OCI-LY7 (cell line): Measurements from ENCODE around the gene GAMT. TPM values are rescaled to one million over a fixed set of nuclear protein-coding genes. Genes with fewer than 3 reads are reported as not detected.

Source experiments
- BruUV-seq: library from RNA; stranded (reverse); fragments of 400-500 nt; replicated peaks from 2 replicates; lab custom pipeline; 2021; lab: Mats Ljungman, UMichigan
- CTCF ChIA-PET: fragments of 300-600 bp; sonication (Branson Sonifier 250); formaldehyde crosslinking; loops from one replicate; lab custom pipeline; 2022; ENCODE audit warnings: antibody characterized with exemption; ENCODE audit not compliant: unreplicated experiment; lab: Charles Lee
- POLR2A ChIA-PET: fragments of 300-600 bp; sonication (Branson Sonifier 250); formaldehyde crosslinking; loops from one replicate; lab custom pipeline; 2022; ENCODE audit warnings: antibody characterized with exemption; lab: Charles Lee
- DNase-seq: peaks from one replicate; pipeline ENCODE4 v3.0.0-alpha.2; 2015; ENCODE audit warnings: low spot score
- H2AFZ ChIP-seq: fragments of 200-600 bp; sonication (generic), shearing (Covaris generic); 2 replicates; pipeline ENCODE4 v1.6.1; 2014; ENCODE audit warnings: mild to moderate bottlenecking, antibody characterized with exemption, low read length, moderate library complexity
- H3K27ac ChIP-seq: fragments of 200-600 bp; sonication (generic); 2 replicates; pipeline ENCODE4 v1.5.1; 2014; ENCODE audit warnings: mixed run types, low read depth, mild to moderate bottlenecking, moderate library complexity, low read length, inconsistent platforms; ENCODE audit not compliant: poor library complexity, severe bottlenecking
- H3K36me3 ChIP-seq: fragments of 200-600 bp; sonication (generic); 2 replicates; pipeline ENCODE4 v1.6.1; 2014; ENCODE audit warnings: mild to moderate bottlenecking, antibody characterized with exemption, low read length, moderate library complexity, mixed read lengths; ENCODE audit not compliant: insufficient read depth
- H3K4me1 ChIP-seq: fragments of 200-600 bp; sonication (generic); 2 replicates; pipeline ENCODE4 v1.5.1; 2014; ENCODE audit warnings: mild to moderate bottlenecking, low read length; ENCODE audit not compliant: insufficient read depth, poor library complexity, severe bottlenecking
- H3K4me2 ChIP-seq: fragments of 200-600 bp; sonication (generic); 2 replicates; pipeline ENCODE4 v1.6.1; 2014; ENCODE audit warnings: mild to moderate bottlenecking, low read length
- H3K4me3 ChIP-seq: fragments of 200-600 bp; sonication (generic); 2 replicates; pipeline ENCODE4 v1.5.1; 2014; ENCODE audit warnings: mild to moderate bottlenecking, low read depth, low read length; ENCODE audit not compliant: poor library complexity, severe bottlenecking
- H3K79me2 ChIP-seq: fragments of 200-600 bp; sonication (generic); 2 replicates; pipeline ENCODE4 v1.6.1; 2016; ENCODE audit warnings: low read depth, mild to moderate bottlenecking, low read length, moderate library complexity, mixed read lengths; ENCODE audit not compliant: insufficient read depth
- H3K9me2 ChIP-seq: fragments of 200-600 bp; sonication (generic); 2 replicates; pipeline ENCODE4 v1.6.1; 2016; ENCODE audit warnings: mild to moderate bottlenecking, low read length, mixed read lengths; ENCODE audit not compliant: insufficient read depth
- H3K9me3 ChIP-seq: fragments of 200-600 bp; sonication (generic); 2 replicates; pipeline ENCODE4 v1.6.1; 2014; ENCODE audit warnings: mild to moderate bottlenecking, mixed run types, low read length, mixed read lengths
- H4K20me1 ChIP-seq: fragments of 200-600 bp; sonication (generic); 2 replicates; pipeline ENCODE4 v1.6.1; 2014; ENCODE audit warnings: mild to moderate bottlenecking, antibody characterized with exemption, low read length, moderate library complexity, mixed read lengths; ENCODE audit not compliant: insufficient read depth
- EZH2phosphoT487 ChIP-seq: fragments of 200-600 bp; sonication (generic); IDR thresholded peaks from 2 replicates; pipeline ENCODE4 v1.6.1; 2018; ENCODE audit warnings: low read depth, borderline replicate concordance, mild to moderate bottlenecking, mixed run types, antibody characterized with exemption, low read length, moderate library complexity, mixed read lengths
- intact Hi-C: fragments of 100-400 bp; cut with micrococcal nuclease; formaldehyde crosslinking; loops from one replicate; pipeline ENCODE4 v1.10.0; 2022; ENCODE audit not compliant: unreplicated experiment
- total RNA-seq, 2 experiments: library from RNA; depleted of rRNA in 1 of 2; stranded (reverse); fragments of >200 nt in 1 of 2; shearing (Covaris generic) in 1 of 2; gene quantifications; 2 replicates each; pipeline ENCODE4 v1.2.3, GENCODE V29; 2014 to 2022
- TF ChIP-seq, protein P1 (sequence below): fragments of 200-600 bp; sonication (generic); conservative IDR thresholded peaks from 2 replicates; pipeline ENCODE4 v1.5.1; 2014; ENCODE audit warnings: mild to moderate bottlenecking, antibody characterized with exemption, low read length, moderate library complexity, mixed read lengths

The GAMT gene
- total RNA-seq, 2 experiments from 2014 or later, result 14.4 to 27.5 TPM

DNA sequence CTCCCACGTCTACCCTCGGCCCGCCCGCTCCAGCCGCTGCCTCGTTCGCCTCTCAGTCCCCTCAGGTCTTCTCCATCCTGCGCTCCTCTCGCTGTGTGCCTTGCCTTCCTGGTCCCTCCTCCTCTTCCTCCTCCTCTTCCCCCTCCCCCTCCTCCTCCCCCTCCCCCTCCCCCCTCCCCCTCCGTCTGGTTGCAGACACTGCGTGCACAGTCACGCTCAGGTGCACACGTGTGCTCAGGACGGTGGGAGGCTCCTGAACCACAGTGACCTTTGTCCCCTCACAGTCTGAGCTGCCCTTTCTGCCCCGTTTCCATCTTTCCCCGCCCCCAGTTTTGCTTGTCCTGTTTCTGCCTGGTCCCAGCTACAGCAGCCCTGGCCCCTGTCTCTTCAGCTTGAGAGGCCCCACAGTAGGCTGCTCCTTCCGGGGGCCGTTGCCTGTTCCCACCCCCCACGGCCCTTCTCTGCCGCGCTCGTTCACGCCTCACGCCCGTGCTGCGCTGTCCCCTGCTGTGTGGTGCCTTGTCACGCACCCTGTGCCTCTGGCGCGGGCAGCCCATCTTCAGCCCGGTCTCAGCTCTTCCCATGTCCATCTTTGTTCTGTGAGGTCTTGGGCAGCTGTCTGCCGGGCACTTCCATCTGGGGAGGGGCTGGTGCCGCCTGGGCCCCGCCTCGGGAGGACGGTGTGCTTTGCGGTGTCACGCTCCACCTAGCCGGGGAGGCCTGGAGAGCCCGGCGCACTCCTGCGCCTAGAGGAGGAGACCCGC lies 23.0 kb upstream of the GAMT start:
- Histone ChIP-seq H4K20me1 (peaks cover 9% of the 10 kb centered on the region; the same call in 1 of the 2 replicates), H3K27ac (no peak overlapping the region), H2AFZ (no peak overlapping the region), H3K36me3 (peaks cover 94% of the 10 kb centered on the region), H3K4me3 (no peak overlapping the region), H3K4me2 (no peak overlapping the region), H3K9me2 (no peaks in the 10 kb centered on the region), H3K4me1 (no peaks in the 10 kb centered on the region), H3K9me3 (no peaks in the 10 kb centered on the region), H3K79me2 (no peaks in the 10 kb centered on the region)
- ChIA-PET POLR2A (no interaction called here), CTCF (no interaction called here)
- intact Hi-C loops, result no loop called here
- no TSS peak for BruUV-seq
- TF ChIP-seq EZH2phosphoT487, result no peak
- TF ChIP-seq, protein P1, sequence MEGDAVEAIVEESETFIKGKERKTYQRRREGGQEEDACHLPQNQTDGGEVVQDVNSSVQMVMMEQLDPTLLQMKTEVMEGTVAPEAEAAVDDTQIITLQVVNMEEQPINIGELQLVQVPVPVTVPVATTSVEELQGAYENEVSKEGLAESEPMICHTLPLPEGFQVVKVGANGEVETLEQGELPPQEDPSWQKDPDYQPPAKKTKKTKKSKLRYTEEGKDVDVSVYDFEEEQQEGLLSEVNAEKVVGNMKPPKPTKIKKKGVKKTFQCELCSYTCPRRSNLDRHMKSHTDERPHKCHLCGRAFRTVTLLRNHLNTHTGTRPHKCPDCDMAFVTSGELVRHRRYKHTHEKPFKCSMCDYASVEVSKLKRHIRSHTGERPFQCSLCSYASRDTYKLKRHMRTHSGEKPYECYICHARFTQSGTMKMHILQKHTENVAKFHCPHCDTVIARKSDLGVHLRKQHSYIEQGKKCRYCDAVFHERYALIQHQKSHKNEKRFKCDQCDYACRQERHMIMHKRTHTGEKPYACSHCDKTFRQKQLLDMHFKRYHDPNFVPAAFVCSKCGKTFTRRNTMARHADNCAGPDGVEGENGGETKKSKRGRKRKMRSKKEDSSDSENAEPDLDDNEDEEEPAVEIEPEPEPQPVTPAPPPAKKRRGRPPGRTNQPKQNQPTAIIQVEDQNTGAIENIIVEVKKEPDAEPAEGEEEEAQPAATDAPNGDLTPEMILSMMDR, result no peak
- no peak for DNase-seq

DNA sequence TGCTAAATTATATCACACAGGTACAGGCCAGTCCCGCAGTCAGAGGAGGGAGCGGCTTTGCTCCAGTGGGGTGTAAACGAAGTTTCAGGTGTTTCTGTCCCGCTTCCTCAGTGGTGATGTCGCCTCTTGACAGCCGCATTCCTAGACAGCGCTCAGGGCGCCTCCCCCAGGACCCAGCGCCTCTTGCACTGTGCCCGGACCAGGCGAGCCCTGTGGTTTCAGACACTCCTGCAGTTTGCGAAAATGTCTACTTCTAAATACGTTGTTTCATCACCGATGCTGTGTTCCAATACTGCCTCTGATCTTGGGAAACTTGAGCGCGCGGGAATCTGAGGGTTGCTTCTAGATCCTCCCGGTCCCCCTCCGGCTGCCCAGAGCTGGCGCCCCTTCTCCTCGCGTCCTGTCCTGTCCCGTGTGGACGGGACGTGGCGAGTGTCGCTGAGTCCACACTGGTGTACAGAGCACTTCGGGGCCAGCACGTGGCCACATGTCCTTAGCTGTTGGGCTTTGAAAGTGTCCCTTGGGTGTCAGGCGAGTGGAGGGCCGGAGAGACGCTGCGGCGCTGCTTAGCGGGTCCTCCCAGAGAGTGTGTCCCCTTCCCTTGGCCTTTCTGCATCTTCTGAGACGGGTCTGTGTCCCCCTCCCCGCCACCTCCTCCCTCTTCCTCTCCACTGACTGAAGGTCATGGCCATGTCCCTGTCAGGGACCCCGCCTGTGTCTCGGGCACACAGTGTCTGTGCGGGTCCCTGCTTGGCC lies 22.3 kb upstream of the GAMT start:
- no peak overlapping the region for H3K4me2 ChIP-seq
- H3K79me2 ChIP-seq, result no peaks in the 10 kb centered on the region; the same call in 1 of the 2 replicates
- no peak overlapping the region for H3K4me3 ChIP-seq
- BruUV-seq, result no TSS peak
- TF ChIP-seq EZH2phosphoT487, result no peak
- TF ChIP-seq, protein P1, result no peak
- no peak overlapping the region for H3K27ac ChIP-seq
- H3K9me3 ChIP-seq, result no peaks in the 10 kb centered on the region
- H3K36me3 ChIP-seq, result peaks cover 94% of the 10 kb centered on the region
- H3K4me1 ChIP-seq, result no peaks in the 10 kb centered on the region
- CTCF ChIA-PET, result no interaction called here
- intact Hi-C loops, result no loop called here
- peaks cover 9% of the 10 kb centered on the region; the same call in 1 of the 2 replicates for H4K20me1 ChIP-seq
- POLR2A ChIA-PET, result no interaction called here
- no peaks in the 10 kb centered on the region for H3K9me2 ChIP-seq
- no peak for DNase-seq
- no peak overlapping the region for H2AFZ ChIP-seq
